DLD1 (cell line): ENCODE measurements around the gene COX7A1.
"Not testable (repeated sequence)": the region's sequence is repeated elsewhere in the genome, so short reads cannot be mapped to it uniquely, and the experiment has no call there.

Experiments used
- in situ Hi-C: cut with HindIII; loops from 2 replicates; pipeline ENCODE4 v1.10.0; 2017; ENCODE audit warnings: low sequenced_read_pairs

The COX7A1 gene

GRCh38 chr19:36142046-36142445 is 10.2 kb downstream of the COX7A1 start:
- in situ Hi-C loops, result no loop called here

- in situ Hi-C loops, result no loop called here
These were observed 11.0 kb downstream of the COX7A1 start for GRCh38 chr19:36141039-36141927.

- in situ Hi-C loops, result no loop called here
These were observed 11.8 kb downstream of the COX7A1 start for GRCh38 chr19:36140304-36141038.

GRCh38 chr19:36139473-36140303 is 12.6 kb downstream of the COX7A1 start, which contains the start of gene CAPNS1:
Gene CAPNS1 (plus strand): TSS chr19:36140066. CDS start chr19:36141012, 946 bp downstream.
- in situ Hi-C loops, result no loop called here

- in situ Hi-C loops, result no loop called here
These were observed 13.2 kb downstream of the COX7A1 start for GRCh38 chr19:36139120-36139472.

GRCh38 chr19:36136964-36137686 is 15.1 kb downstream of the COX7A1 start:
- in situ Hi-C loops, result no loop called here

GRCh38 chr19:36134867-36135266 is 17.4 kb downstream of the COX7A1 start:
- in situ Hi-C loops, result not testable (repeated sequence)

GRCh38 chr19:36131221-36131620 is 21.0 kb downstream of the COX7A1 start:
- in situ Hi-C loops, result not testable (repeated sequence)

- in situ Hi-C loops, result no loop called here
These were observed 23.9 kb downstream of the COX7A1 start for GRCh38 chr19:36128392-36128736.

- in situ Hi-C loops, result no loop called here
These were observed 26.7 kb downstream of the COX7A1 start for GRCh38 chr19:36125557-36125956.

GRCh38 chr19:36121486-36122124 is 30.6 kb downstream of the COX7A1 start:
- in situ Hi-C loops, result no loop called here

GRCh38 chr19:36120984-36121358 is 31.3 kb downstream of the COX7A1 start:
- in situ Hi-C loops, result no loop called here

GRCh38 chr19:36120092-36120983 is 31.9 kb downstream of the COX7A1 start:
- in situ Hi-C loops, result no loop called here

- in situ Hi-C loops, result no loop called here
These were observed 36.0 kb downstream of the COX7A1 start for GRCh38 chr19:36116344-36116637.

GRCh38 chr19:36115453-36116343 is 36.5 kb downstream of the COX7A1 start, which contains the start of gene TBCB:
Gene TBCB (plus strand): TSS chr19:36115468. CDS start chr19:36115561, 93 bp downstream.
- in situ Hi-C loops, result no loop called here

GRCh38 chr19:36114721-36115452 is 37.4 kb downstream of the COX7A1 start, which contains the start of gene POLR2I:
Gene POLR2I (minus strand): TSS chr19:36114875. CDS start chr19:36114856, 19 bp downstream.
- in situ Hi-C loops, result no loop called here
